GM23338 (cell line): Measurements from ENCODE around the gene GPC5. TPM values are rescaled to one million over a fixed set of nuclear protein-coding genes. Genes with fewer than 3 reads are reported as not detected.

Source experiments
- ATAC-seq: fragments of 200-7000 bp; cut with Tn5 transposase; 3 replicates; pipeline ENCODE4 v1.9.1; 2020
- DNase-seq: peaks from one replicate; pipeline ENCODE4 v3.0.0-alpha.2; 2015; ENCODE audit warnings: low spot score
- H2AFZ ChIP-seq: fragments of 200-600 bp; sonication (generic); 2 replicates; pipeline ENCODE4 v1.8.0; 2016; ENCODE audit warnings: antibody characterized with exemption, mild to moderate bottlenecking, moderate library complexity
- H3F3A ChIP-seq: fragments of 200-600 bp; sonication (generic); replicated peaks from 2 replicates; pipeline ENCODE4 v1.8.0; 2017; ENCODE audit warnings: antibody characterized with exemption, mixed run types, low read depth
- H3K27ac ChIP-seq: fragments of 200-600 bp; sonication (generic); 2 replicates; pipeline ENCODE4 v1.6.1; 2016; ENCODE audit warnings: low read depth
- H3K27me3 ChIP-seq: fragments of 200-600 bp; sonication (generic); 2 replicates; pipeline ENCODE4 v1.8.0; 2016; ENCODE audit warnings: mild to moderate bottlenecking, mixed run types, moderate library complexity; ENCODE audit not compliant: insufficient read depth
- H3K36me3 ChIP-seq: fragments of 200-600 bp; sonication (generic); 2 replicates; pipeline ENCODE4 v1.8.0; 2016; ENCODE audit warnings: mild to moderate bottlenecking; ENCODE audit not compliant: insufficient read depth
- H3K4me1 ChIP-seq: fragments of 200-600 bp; sonication (generic); 2 replicates; pipeline ENCODE4 v1.8.0; 2016; ENCODE audit warnings: mild to moderate bottlenecking, moderate library complexity; ENCODE audit not compliant: insufficient read depth
- H3K4me2 ChIP-seq: fragments of 200-600 bp; sonication (generic); 2 replicates; pipeline ENCODE4 v1.7.1; 2017; ENCODE audit warnings: mixed run types
- H3K4me3 ChIP-seq: fragments of 200-600 bp; sonication (generic); 2 replicates; pipeline ENCODE4 v1.6.1; 2016; ENCODE audit warnings: mixed run types
- H3K79me2 ChIP-seq: fragments of 200-600 bp; sonication (generic); replicated peaks from 2 replicates; pipeline ENCODE4 v1.8.0; 2017; ENCODE audit warnings: mild to moderate bottlenecking; ENCODE audit not compliant: insufficient read depth
- H3K9me2 ChIP-seq: fragments of 200-600 bp; sonication (generic); 2 replicates; pipeline ENCODE4 v1.8.0; 2017; ENCODE audit not compliant: insufficient read depth
- H4K20me1 ChIP-seq: fragments of 200-600 bp; sonication (generic); replicated peaks from 2 replicates; pipeline ENCODE4 v1.8.0; 2017; ENCODE audit warnings: mild to moderate bottlenecking; ENCODE audit not compliant: insufficient read depth
- H3K27ac Mint-ChIP-seq: 2 replicates; pipeline ENCODE4 v1.8.0; 2020; ENCODE audit warnings: inconsistent platforms, mild to moderate bottlenecking, moderate library complexity, mixed read lengths
- H3K27me3 Mint-ChIP-seq: 3 replicates; pipeline ENCODE4 v1.8.0; 2022; ENCODE audit warnings: low read depth, mild to moderate bottlenecking, moderate library complexity, mixed read lengths, inconsistent platforms; ENCODE audit not compliant: insufficient read depth, poor library complexity
- H3K36me3 Mint-ChIP-seq: 3 replicates; pipeline ENCODE4 v1.8.0; 2021; ENCODE audit warnings: low read depth, mild to moderate bottlenecking, inconsistent platforms, moderate library complexity, mixed read lengths
- H3K4me1 Mint-ChIP-seq: 3 replicates; pipeline ENCODE4 v1.8.0; 2020; ENCODE audit warnings: mild to moderate bottlenecking, inconsistent platforms, mixed read lengths
- H3K4me3 Mint-ChIP-seq: 3 replicates; pipeline ENCODE4 v1.8.0; 2021; ENCODE audit warnings: moderate library complexity, mild to moderate bottlenecking, inconsistent platforms, mixed read lengths
- H3K9me3 Mint-ChIP-seq: 3 replicates; pipeline ENCODE4 v1.8.0; 2020; ENCODE audit warnings: moderate library complexity, mild to moderate bottlenecking, inconsistent platforms, mixed read lengths
- EZH2 ChIP-seq: fragments of 200-600 bp; sonication (generic); IDR thresholded peaks from one replicate; pipeline ENCODE4 v1.8.0; 2017; ENCODE audit warnings: antibody characterized with exemption, mild to moderate bottlenecking, low read depth; ENCODE audit not compliant: unreplicated experiment
- EZH2phosphoT487 ChIP-seq: fragments of 200-600 bp; sonication (generic); IDR thresholded peaks from one replicate; pipeline ENCODE4 v1.8.1; 2018; ENCODE audit warnings: antibody characterized with exemption; ENCODE audit not compliant: unreplicated experiment
- JUNB ChIP-seq: IDR thresholded peaks from one replicate; pipeline ENCODE4 v1.6.1; 2016; ENCODE audit warnings: antibody characterized with exemption; ENCODE audit not compliant: unreplicated experiment
- NANOG ChIP-seq: IDR thresholded peaks from 2 replicates; pipeline ENCODE4 v1.6.1; 2016; ENCODE audit warnings: antibody characterized with exemption, borderline replicate concordance
- STAT1 ChIP-seq: IDR thresholded peaks from one replicate; pipeline ENCODE4 v1.6.1; 2016; ENCODE audit warnings: antibody characterized with exemption; ENCODE audit not compliant: unreplicated experiment
- ZNF114 ChIP-seq: fragments of 250-450 bp; sonication (Bioruptor Pico); IDR thresholded peaks from 2 replicates; pipeline ENCODE4 v1.5.0; 2020; ENCODE audit warnings: mild to moderate bottlenecking, moderate library complexity
- ZNF331 ChIP-seq: fragments of 250-450 bp; sonication (Bioruptor Pico); IDR thresholded peaks from 2 replicates; pipeline ENCODE4 v1.5.0; 2020; ENCODE audit warnings: low read depth, mild to moderate bottlenecking, moderate library complexity
- polyA plus RNA-seq: library from polyadenylated mRNA; unstranded; fragments of >200 nt; fragmentation: Nextera tagmentation; extraction: Ambion mirVana; gene quantifications from 2 replicates; pipeline ENCODE4 v1.2.1, GENCODE V29; 2016
- total RNA-seq: library from RNA; depleted of rRNA; stranded (reverse); fragments of >200 nt; shearing (Covaris generic); gene quantifications from 2 replicates; pipeline ENCODE4 v1.2.3, GENCODE V29; 2014
- TF ChIP-seq, protein P1 (sequence below): IDR thresholded peaks from 2 replicates; pipeline ENCODE4 v1.6.1; 2016; ENCODE audit warnings: antibody characterized with exemption
- TF ChIP-seq, protein P2 (sequence below): fragments of 250-450 bp; sonication (Bioruptor Pico); IDR thresholded peaks from 2 replicates; pipeline ENCODE4 v1.5.0; 2020; ENCODE audit warnings: mild to moderate bottlenecking, moderate library complexity

The GPC5 gene
- total and polyA plus RNA-seq, 2 experiments from 2014 or later, result 0.95 to 1.1 TPM

DNA sequence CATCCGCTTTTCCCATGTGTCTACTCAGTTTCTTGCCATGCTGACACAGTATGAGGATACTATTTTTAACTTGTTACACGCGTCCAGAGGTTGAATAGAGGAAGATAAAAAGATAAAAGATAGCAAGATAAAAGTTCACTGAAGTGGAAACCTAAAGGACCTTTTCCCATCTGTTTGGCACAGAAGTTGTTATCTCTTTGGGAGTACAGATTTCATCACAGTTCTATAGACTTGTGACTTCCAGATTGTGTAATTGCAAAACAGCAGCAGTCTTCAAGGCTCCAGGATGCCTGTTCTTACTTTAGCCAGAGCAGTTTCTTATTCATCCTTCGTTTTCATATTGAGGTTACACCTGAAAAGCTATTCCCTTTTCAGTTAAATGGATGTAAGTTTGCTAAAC lies 369.2 kb downstream of the GPC5 start:
- Mint-ChIP-seq H3K27me3 (no peaks in the 10 kb centered on the region), H3K4me1 (peaks cover 10% of the 10 kb centered on the region; the same call in 2 of the 3 replicates), H3K36me3 (no peaks in the 10 kb centered on the region), H3K9me3 (no peaks in the 10 kb centered on the region), H3K4me3 (no peak overlapping the region), H3K27ac (peak overlapping the region; percentile 20; the same call in 1 of the 2 replicates)
- no peak for DNase-seq
- Histone ChIP-seq H3K4me2 (no peak overlapping the region), H3K36me3 (no peaks in the 10 kb centered on the region; the same call in 1 of the 2 replicates), H3K79me2 (no peaks in the 10 kb centered on the region), H3K27me3 (no peaks in the 10 kb centered on the region), H3K4me3 (no peak overlapping the region), H2AFZ (peak overlapping the region; percentile 43; the same call in 1 of the 2 replicates), H3K4me1 (peaks cover 3% of the 10 kb centered on the region), H4K20me1 (no peaks in the 10 kb centered on the region), H3F3A (no peaks in the 10 kb centered on the region), H3K9me2 (peaks cover 3% of the 10 kb centered on the region), H3K27ac (no peak overlapping the region)
- TF ChIP-seq ZNF331 (CRISPR knock-in tag) (no peak), EZH2 (no peak), ZNF114 (CRISPR knock-in tag) (no peak), EZH2phosphoT487 (no peak), JUNB (no peak), NANOG (no peak), STAT1 (no peak)
- TF ChIP-seq, protein P1, sequence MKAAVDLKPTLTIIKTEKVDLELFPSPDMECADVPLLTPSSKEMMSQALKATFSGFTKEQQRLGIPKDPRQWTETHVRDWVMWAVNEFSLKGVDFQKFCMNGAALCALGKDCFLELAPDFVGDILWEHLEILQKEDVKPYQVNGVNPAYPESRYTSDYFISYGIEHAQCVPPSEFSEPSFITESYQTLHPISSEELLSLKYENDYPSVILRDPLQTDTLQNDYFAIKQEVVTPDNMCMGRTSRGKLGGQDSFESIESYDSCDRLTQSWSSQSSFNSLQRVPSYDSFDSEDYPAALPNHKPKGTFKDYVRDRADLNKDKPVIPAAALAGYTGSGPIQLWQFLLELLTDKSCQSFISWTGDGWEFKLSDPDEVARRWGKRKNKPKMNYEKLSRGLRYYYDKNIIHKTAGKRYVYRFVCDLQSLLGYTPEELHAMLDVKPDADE, result no peak
- TF ChIP-seq, protein P2, sequence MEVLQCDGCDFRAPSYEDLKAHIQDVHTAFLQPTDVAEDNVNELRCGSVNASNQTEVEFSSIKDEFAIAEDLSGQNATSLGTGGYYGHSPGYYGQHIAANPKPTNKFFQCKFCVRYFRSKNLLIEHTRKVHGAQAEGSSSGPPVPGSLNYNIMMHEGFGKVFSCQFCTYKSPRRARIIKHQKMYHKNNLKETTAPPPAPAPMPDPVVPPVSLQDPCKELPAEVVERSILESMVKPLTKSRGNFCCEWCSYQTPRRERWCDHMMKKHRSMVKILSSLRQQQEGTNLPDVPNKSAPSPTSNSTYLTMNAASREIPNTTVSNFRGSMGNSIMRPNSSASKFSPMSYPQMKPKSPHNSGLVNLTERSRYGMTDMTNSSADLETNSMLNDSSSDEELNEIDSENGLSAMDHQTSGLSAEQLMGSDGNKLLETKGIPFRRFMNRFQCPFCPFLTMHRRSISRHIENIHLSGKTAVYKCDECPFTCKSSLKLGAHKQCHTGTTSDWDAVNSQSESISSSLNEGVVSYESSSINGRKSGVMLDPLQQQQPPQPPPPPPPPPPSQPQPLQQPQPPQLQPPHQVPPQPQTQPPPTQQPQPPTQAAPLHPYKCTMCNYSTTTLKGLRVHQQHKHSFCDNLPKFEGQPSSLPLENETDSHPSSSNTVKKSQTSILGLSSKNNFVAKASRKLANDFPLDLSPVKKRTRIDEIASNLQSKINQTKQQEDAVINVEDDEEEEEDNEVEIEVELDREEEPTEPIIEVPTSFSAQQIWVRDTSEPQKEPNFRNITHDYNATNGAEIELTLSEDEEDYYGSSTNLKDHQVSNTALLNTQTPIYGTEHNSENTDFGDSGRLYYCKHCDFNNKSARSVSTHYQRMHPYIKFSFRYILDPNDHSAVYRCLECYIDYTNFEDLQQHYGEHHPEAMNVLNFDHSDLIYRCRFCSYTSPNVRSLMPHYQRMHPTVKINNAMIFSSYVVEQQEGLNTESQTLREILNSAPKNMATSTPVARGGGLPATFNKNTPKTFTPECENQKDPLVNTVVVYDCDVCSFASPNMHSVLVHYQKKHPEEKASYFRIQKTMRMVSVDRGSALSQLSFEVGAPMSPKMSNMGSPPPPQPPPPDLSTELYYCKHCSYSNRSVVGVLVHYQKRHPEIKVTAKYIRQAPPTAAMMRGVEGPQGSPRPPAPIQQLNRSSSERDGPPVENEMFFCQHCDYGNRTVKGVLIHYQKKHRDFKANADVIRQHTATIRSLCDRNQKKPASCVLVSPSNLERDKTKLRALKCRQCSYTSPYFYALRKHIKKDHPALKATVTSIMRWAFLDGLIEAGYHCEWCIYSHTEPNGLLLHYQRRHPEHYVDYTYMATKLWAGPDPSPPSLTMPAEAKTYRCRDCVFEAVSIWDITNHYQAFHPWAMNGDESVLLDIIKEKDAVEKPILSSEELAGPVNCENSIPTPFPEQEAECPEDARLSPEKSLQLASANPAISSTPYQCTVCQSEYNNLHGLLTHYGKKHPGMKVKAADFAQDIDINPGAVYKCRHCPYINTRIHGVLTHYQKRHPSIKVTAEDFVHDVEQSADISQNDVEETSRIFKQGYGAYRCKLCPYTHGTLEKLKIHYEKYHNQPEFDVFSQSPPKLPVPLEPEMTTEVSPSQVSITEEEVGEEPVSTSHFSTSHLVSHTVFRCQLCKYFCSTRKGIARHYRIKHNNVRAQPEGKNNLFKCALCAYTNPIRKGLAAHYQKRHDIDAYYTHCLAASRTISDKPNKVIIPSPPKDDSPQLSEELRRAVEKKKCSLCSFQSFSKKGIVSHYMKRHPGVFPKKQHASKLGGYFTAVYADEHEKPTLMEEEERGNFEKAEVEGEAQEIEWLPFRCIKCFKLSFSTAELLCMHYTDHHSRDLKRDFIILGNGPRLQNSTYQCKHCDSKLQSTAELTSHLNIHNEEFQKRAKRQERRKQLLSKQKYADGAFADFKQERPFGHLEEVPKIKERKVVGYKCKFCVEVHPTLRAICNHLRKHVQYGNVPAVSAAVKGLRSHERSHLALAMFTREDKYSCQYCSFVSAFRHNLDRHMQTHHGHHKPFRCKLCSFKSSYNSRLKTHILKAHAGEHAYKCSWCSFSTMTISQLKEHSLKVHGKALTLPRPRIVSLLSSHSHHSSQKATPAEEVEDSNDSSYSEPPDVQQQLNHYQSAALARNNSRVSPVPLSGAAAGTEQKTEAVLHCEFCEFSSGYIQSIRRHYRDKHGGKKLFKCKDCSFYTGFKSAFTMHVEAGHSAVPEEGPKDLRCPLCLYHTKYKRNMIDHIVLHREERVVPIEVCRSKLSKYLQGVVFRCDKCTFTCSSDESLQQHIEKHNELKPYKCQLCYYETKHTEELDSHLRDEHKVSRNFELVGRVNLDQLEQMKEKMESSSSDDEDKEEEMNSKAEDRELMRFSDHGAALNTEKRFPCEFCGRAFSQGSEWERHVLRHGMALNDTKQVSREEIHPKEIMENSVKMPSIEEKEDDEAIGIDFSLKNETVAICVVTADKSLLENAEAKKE, result no peak
- ATAC-seq, result no peak
